COLO829 (cell line): ENCODE results near the gene HDAC1.
"Not testable (repeated sequence)": the region's sequence is repeated elsewhere in the genome, so short reads cannot be mapped to it uniquely, and the experiment has no call there.

Source experiments
- DNase-seq: peaks from one replicate; pipeline ENCODE4 v3.0.0; 2012; ENCODE audit warnings: low spot score

Gene HDAC1

GRCh38 chr1:32274646-32275340 lies 17.1 kb upstream of the HDAC1 start:
- DNase-seq = no peak

- DNase-seq = no peak
These were observed 16.5 kb upstream of the HDAC1 start for GRCh38 chr1:32275424-32275823.

- no peak for DNase-seq
These were observed 15.7 kb upstream of the HDAC1 start for GRCh38 chr1:32276032-32276782.

GRCh38 chr1:32284777-32285176 lies 7.1 kb upstream of the HDAC1 start:
- not testable (repeated sequence) for DNase-seq

GRCh38 chr1:32285658-32286057 lies 6.2 kb upstream of the HDAC1 start:
- DNase-seq = no peak

GRCh38 chr1:32286763-32287162 lies 5.1 kb upstream of the HDAC1 start:
- DNase-seq = no peak

GRCh38 chr1:32289256-32289655 lies 2.6 kb upstream of the HDAC1 start:
- no peak for DNase-seq

- DNase-seq = no peak
These were observed 657 bp upstream of the HDAC1 start for GRCh38 chr1:32291145-32291707.

GRCh38 chr1:32298211-32298610 lies 6.3 kb downstream of the HDAC1 start:
- DNase-seq = not testable (repeated sequence)

GRCh38 chr1:32299327-32299726 lies 7.4 kb downstream of the HDAC1 start:
- no peak for DNase-seq

- DNase-seq = no peak
These were observed 11.5 kb downstream of the HDAC1 start for GRCh38 chr1:32303358-32303757.

GRCh38 chr1:32303997-32304622 lies 12.2 kb downstream of the HDAC1 start:
- DNase-seq = no peak

- DNase-seq = no peak
These were observed 13.4 kb downstream of the HDAC1 start for GRCh38 chr1:32305310-32305709.

- no peak for DNase-seq
These were observed 15.4 kb downstream of the HDAC1 start for GRCh38 chr1:32307324-32307723.

- no peak for DNase-seq
These were observed 18.1 kb downstream of the HDAC1 start for GRCh38 chr1:32309960-32310359.

- no peak for DNase-seq
These were observed 20.0 kb downstream of the HDAC1 start for GRCh38 chr1:32311709-32312393.

- DNase-seq = no peak
These were observed 25.0 kb downstream of the HDAC1 start for GRCh38 chr1:32316903-32317277.

GRCh38 chr1:32318127-32318869 lies 26.4 kb downstream of the HDAC1 start:
- DNase-seq = no peak

- DNase-seq = no peak
These were observed 29.9 kb downstream of the HDAC1 start for GRCh38 chr1:32321712-32322291.

GRCh38 chr1:32327204-32327603 lies 35.3 kb downstream of the HDAC1 start:
- no peak for DNase-seq

- DNase-seq = no peak
These were observed 38.1 kb downstream of the HDAC1 start for GRCh38 chr1:32329931-32330466.
